MM.1S (cell line): ENCODE results near the gene IQCN.

Experiments
- DNase-seq: peaks from one replicate; pipeline ENCODE4 v3.0.0-alpha.2; 2015
- H2AFZ ChIP-seq: fragments of 300-600 bp; sonication (generic); 2 replicates; pipeline ENCODE4 v1.6.0; 2016; ENCODE audit warnings: antibody characterized with exemption, low read length
- H3F3A ChIP-seq: fragments of 300-600 bp; sonication (generic); 2 replicates; pipeline ENCODE4 v1.6.1; 2016; ENCODE audit warnings: mild to moderate bottlenecking, antibody characterized with exemption, low read length, moderate library complexity, mixed read lengths; ENCODE audit not compliant: insufficient read depth
- H3K27ac ChIP-seq: fragments of 300-600 bp; sonication (generic); 2 replicates; pipeline ENCODE4 v1.5.1; 2016; ENCODE audit warnings: mild to moderate bottlenecking, low read length
- H3K27me3 ChIP-seq: fragments of 300-600 bp; sonication (generic); replicated peaks from 2 replicates; pipeline ENCODE4 v1.6.0; 2016; ENCODE audit warnings: low read length; ENCODE audit not compliant: insufficient read depth
- H3K36me3 ChIP-seq: fragments of 300-600 bp; sonication (generic); replicated peaks from 2 replicates; pipeline ENCODE4 v1.6.1; 2016; ENCODE audit warnings: mild to moderate bottlenecking, low read length, mixed read lengths; ENCODE audit not compliant: insufficient read depth
- H3K4me1 ChIP-seq: fragments of 300-600 bp; sonication (generic); 2 replicates; pipeline ENCODE4 v1.6.1; 2016; ENCODE audit warnings: low read length, mixed read lengths
- H3K4me2 ChIP-seq: fragments of 300-600 bp; sonication (generic); 2 replicates; pipeline ENCODE4 v1.6.0; 2016; ENCODE audit warnings: low read depth, low read length
- H3K4me3 ChIP-seq: fragments of 300-600 bp; sonication (generic); 2 replicates; pipeline ENCODE4 v1.5.1; 2016; ENCODE audit warnings: low read length, mixed read lengths
- H3K79me2 ChIP-seq: fragments of 300-600 bp; sonication (generic); 2 replicates; pipeline ENCODE4 v1.6.1; 2016; ENCODE audit warnings: mixed run types, low read length, mixed read lengths
- H3K9ac ChIP-seq: fragments of 300-600 bp; sonication (generic); 2 replicates; pipeline ENCODE4 v1.6.1; 2016; ENCODE audit warnings: low read length, mixed read lengths
- H3K9me2 ChIP-seq: fragments of 300-600 bp; sonication (generic); replicated peaks from 2 replicates; pipeline ENCODE4 v1.6.1; 2016; ENCODE audit warnings: mild to moderate bottlenecking, low read length, mixed read lengths; ENCODE audit not compliant: insufficient read depth
- H3K9me3 ChIP-seq: fragments of 300-600 bp; sonication (generic); replicated peaks from 2 replicates; pipeline ENCODE4 v1.6.1; 2016; ENCODE audit warnings: mild to moderate bottlenecking, low read length, mixed read lengths; ENCODE audit not compliant: insufficient read depth
- H4K20me1 ChIP-seq: fragments of 300-600 bp; sonication (generic); 2 replicates; pipeline ENCODE4 v1.6.1; 2016; ENCODE audit warnings: mild to moderate bottlenecking, low read length, moderate library complexity, mixed read lengths; ENCODE audit not compliant: insufficient read depth
- EZH2 ChIP-seq: fragments of 300-600 bp; sonication (generic); optimal IDR thresholded peaks from 2 replicates; pipeline ENCODE3; 2017; ENCODE audit warnings: low read depth, mild to moderate bottlenecking, antibody characterized with exemption, low read length, mixed read lengths
- EZH2phosphoT487 ChIP-seq: fragments of 300-600 bp; sonication (generic); IDR thresholded peaks from 2 replicates; pipeline ENCODE4 v1.6.1; 2018; ENCODE audit warnings: antibody characterized with exemption, low read length
- TF ChIP-seq, protein P1 (sequence below): fragments of 300-600 bp; sonication (generic); IDR thresholded peaks from 2 replicates; pipeline ENCODE4 v1.5.1; 2016; ENCODE audit warnings: antibody characterized with exemption, low read length, mixed read lengths

The IQCN gene

DNA sequence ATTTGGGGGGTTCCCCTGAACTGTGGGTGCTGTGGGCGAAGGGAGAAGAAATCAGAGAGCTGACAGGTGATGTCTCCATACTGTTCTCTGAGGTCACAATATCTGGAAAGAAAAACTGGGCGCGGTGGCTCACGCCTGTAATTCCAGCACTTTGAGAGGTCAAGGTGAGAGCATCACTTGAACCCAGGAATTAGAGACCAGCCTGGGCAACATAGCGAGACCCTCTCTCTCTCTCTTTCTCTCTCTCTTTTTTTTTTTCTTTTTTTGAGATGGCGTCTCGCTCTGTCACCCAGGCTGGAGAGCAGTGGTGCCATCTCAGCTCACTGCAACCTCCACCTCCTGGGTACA is 21.9 kb downstream of the IQCN start:
- H3K4me1 ChIP-seq = peaks cover 12% of the 10 kb centered on the region; the same call in 1 of the 2 replicates
- H3F3A ChIP-seq = no peaks in the 10 kb centered on the region
- no peaks in the 10 kb centered on the region for H4K20me1 ChIP-seq
- no peak for TF ChIP-seq EZH2phosphoT487
- TF ChIP-seq, protein P1, sequence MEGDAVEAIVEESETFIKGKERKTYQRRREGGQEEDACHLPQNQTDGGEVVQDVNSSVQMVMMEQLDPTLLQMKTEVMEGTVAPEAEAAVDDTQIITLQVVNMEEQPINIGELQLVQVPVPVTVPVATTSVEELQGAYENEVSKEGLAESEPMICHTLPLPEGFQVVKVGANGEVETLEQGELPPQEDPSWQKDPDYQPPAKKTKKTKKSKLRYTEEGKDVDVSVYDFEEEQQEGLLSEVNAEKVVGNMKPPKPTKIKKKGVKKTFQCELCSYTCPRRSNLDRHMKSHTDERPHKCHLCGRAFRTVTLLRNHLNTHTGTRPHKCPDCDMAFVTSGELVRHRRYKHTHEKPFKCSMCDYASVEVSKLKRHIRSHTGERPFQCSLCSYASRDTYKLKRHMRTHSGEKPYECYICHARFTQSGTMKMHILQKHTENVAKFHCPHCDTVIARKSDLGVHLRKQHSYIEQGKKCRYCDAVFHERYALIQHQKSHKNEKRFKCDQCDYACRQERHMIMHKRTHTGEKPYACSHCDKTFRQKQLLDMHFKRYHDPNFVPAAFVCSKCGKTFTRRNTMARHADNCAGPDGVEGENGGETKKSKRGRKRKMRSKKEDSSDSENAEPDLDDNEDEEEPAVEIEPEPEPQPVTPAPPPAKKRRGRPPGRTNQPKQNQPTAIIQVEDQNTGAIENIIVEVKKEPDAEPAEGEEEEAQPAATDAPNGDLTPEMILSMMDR = no peak
- no peak for TF ChIP-seq EZH2
- DNase-seq = no peak
- H3K27ac ChIP-seq = no peak overlapping the region
- H3K9ac ChIP-seq = no peak overlapping the region
- H3K27me3 ChIP-seq = peaks cover 77% of the 10 kb centered on the region
- H3K36me3 ChIP-seq = no peaks in the 10 kb centered on the region
- H3K4me2 ChIP-seq = no peak overlapping the region
- no peaks in the 10 kb centered on the region for H3K9me2 ChIP-seq
- no peaks in the 10 kb centered on the region for H3K9me3 ChIP-seq
- H3K79me2 ChIP-seq = no peaks in the 10 kb centered on the region
- H2AFZ ChIP-seq = no peak overlapping the region
- no peak overlapping the region for H3K4me3 ChIP-seq

DNA sequence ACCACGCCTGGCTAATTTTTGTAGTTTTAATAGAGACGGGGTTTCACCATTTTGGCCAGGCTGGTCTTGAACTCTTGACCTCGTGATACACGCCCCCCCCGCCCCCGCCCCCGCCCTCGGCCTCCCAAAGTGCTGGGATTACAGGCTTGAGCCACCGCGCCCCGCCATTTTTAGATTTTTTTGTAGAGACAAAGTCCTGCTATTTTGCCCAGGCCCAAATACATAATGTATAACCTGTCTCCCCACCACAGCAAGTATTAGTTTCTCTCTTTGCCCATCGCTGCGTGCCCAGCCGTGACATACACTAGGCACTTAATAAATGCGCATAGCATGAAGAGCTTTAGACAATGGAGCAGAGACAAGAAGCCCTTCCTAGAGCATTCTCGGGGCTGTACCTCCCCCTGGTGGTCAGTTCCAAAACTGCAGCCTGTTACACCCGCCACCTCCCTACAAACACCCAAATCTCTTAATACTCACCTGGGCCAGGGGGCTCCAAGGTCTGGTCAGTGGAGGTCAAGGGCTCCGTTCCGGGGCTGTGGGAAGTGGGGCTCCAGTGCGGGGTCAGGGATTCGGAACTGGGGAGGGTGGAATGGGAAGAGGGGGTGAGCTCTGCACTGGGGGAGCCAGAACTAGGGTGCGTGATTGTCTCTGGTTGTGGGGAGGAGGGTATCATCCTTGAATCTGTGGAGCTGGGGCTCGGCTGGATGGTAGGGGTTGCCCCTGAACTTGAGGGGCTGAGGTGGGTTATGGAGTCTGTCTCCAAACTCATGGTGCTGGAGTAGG is 22.5 kb downstream of the IQCN start:
- Histone ChIP-seq H2AFZ (no peak overlapping the region), H3K9me2 (no peaks in the 10 kb centered on the region), H3K79me2 (no peaks in the 10 kb centered on the region), H3K27me3 (peaks cover 76% of the 10 kb centered on the region), H4K20me1 (no peaks in the 10 kb centered on the region), H3K4me1 (peaks cover 12% of the 10 kb centered on the region; the same call in 1 of the 2 replicates), H3K4me3 (no peak overlapping the region), H3K27ac (no peak overlapping the region), H3K36me3 (no peaks in the 10 kb centered on the region), H3F3A (no peaks in the 10 kb centered on the region), H3K9me3 (no peaks in the 10 kb centered on the region), H3K4me2 (no peak overlapping the region), H3K9ac (no peak overlapping the region)
- peak; percentile 67 for DNase-seq
- TF ChIP-seq, protein P1 = peak; percentile 93
- TF ChIP-seq EZH2phosphoT487 (no peak), EZH2 (no peak)

DNA sequence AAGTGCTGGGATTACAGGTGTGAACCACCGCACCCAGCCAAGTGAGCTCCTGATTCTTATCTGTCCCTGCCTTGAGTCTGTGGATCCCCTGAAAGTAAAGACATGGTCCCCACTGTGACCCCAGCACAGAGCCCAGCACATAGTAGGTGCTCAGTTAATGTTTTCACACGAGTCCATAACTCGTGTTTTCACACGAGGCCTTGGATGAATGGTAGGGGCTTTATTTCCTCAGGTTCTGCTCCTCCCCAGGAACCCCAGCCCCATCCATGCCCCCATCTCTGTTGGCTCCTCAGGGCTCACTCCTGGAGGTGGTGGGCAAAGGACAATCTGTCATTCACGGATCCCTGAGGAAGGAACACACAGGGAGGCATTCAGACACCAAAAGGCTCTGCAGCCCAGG is 24.4 kb downstream of the IQCN start:
- no peaks in the 10 kb centered on the region for H4K20me1 ChIP-seq
- no peaks in the 10 kb centered on the region for H3K79me2 ChIP-seq
- no peak overlapping the region for H3K4me2 ChIP-seq
- no peaks in the 10 kb centered on the region for H3F3A ChIP-seq
- no peak overlapping the region for H2AFZ ChIP-seq
- H3K36me3 ChIP-seq = no peaks in the 10 kb centered on the region
- no peak overlapping the region for H3K9ac ChIP-seq
- H3K27ac ChIP-seq = no peak overlapping the region
- no peak overlapping the region for H3K4me3 ChIP-seq
- H3K27me3 ChIP-seq = peaks cover 75% of the 10 kb centered on the region
- no peak for TF ChIP-seq EZH2phosphoT487
- no peak for TF ChIP-seq EZH2
- TF ChIP-seq, protein P1 = no peak
- H3K9me3 ChIP-seq = no peaks in the 10 kb centered on the region
- no peaks in the 10 kb centered on the region for H3K9me2 ChIP-seq
- DNase-seq = no peak
- H3K4me1 ChIP-seq = peaks cover 5% of the 10 kb centered on the region; the same call in 1 of the 2 replicates
